Vagina (tissue), 2 donors: ENCODE data around the gene BCAS1.
"Not testable (repeated sequence)": the region's sequence is repeated elsewhere in the genome, so short reads cannot be mapped to it uniquely, and the experiment has no call there.

Experiments
- POLR2A ChIP-seq, 2 donors: fragments of 450-650 bp; IDR thresholded peaks; one replicate each; pipeline ENCODE4 v1.6.1; 2017; ENCODE audit warnings: antibody characterized with exemption in 2 of 2, mild to moderate bottlenecking in 2 of 2, moderate library complexity in 2 of 2
- POLR2AphosphoS5 ChIP-seq, 2 donors: sonication (generic); formaldehyde crosslinking; IDR thresholded peaks; one replicate each; pipeline ENCODE4 v1.9.0; 2017; ENCODE audit warnings: antibody characterized with exemption in 2 of 2, mild to moderate bottlenecking in 2 of 2, low read depth in 1 of 2; ENCODE audit not compliant: insufficient read depth in 1 of 2
- TF ChIP-seq, protein P1 (sequence below), 3 experiments: fragments of 450-650 bp in 2 of 3; fragments of 200-600 bp in 1 of 3; sonication (generic) in 1 of 3; IDR thresholded peaks; one replicate each; pipeline ENCODE4 v1.5.1; 2017 to 2019; ENCODE audit warnings: antibody characterized with exemption in 3 of 3, mild to moderate bottlenecking in 2 of 3, moderate library complexity in 2 of 3

DNA sequence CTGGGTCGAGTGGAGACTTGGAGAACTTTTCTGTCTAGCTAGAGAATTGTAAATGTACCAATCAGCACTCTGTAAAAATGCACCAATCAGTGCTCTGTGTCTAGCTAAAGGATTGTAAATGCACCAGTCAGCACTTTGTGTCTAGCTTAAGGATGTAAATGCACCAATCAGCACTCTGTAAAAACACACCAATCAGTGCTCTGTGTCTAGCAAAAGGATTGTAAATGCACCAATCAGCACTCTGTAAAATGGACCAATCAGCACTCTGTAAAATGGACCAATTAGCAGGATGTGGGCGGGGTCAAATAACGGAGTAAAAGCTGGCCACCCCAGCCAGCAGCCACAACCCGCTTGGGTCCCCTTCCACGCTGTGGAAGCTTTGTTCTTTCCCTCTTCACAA lies 96.5 kb downstream of the BCAS1 start:
- TF ChIP-seq, protein P1, sequence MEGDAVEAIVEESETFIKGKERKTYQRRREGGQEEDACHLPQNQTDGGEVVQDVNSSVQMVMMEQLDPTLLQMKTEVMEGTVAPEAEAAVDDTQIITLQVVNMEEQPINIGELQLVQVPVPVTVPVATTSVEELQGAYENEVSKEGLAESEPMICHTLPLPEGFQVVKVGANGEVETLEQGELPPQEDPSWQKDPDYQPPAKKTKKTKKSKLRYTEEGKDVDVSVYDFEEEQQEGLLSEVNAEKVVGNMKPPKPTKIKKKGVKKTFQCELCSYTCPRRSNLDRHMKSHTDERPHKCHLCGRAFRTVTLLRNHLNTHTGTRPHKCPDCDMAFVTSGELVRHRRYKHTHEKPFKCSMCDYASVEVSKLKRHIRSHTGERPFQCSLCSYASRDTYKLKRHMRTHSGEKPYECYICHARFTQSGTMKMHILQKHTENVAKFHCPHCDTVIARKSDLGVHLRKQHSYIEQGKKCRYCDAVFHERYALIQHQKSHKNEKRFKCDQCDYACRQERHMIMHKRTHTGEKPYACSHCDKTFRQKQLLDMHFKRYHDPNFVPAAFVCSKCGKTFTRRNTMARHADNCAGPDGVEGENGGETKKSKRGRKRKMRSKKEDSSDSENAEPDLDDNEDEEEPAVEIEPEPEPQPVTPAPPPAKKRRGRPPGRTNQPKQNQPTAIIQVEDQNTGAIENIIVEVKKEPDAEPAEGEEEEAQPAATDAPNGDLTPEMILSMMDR (IDR thresholded peaks at IDR 0.05), result not testable (repeated sequence)
- not testable (repeated sequence) for TF ChIP-seq POLR2A (IDR thresholded peaks at IDR 0.05); POLR2AphosphoS5 (IDR thresholded peaks at IDR 0.05; ENCODE audit: insufficient read depth in 1 of 2, low read depth in 1 of 2)
